Measurements from ENCODE around the gene PLXDC1.

DNA sequence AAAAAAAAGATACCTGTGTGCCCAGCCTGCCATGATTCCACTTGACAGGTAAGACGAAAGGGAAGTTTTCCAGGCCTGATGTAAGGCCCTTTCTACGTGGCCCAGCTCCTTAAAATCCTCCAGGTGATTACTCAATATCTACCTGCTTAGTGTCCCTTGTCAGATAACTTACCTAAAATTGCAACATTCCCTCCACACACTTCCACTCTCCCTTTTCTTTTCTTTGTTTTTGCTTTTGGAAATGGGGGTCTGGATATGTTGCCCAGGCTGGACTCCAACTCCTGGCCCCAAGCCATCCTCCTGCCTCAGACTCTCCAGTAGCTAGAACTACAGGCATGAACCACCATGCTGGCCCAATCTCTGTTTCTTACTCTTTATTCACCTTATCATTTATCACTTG, 7.2 kb upstream of the PLXDC1 start:
- TF ChIP-seq, protein P1, sequence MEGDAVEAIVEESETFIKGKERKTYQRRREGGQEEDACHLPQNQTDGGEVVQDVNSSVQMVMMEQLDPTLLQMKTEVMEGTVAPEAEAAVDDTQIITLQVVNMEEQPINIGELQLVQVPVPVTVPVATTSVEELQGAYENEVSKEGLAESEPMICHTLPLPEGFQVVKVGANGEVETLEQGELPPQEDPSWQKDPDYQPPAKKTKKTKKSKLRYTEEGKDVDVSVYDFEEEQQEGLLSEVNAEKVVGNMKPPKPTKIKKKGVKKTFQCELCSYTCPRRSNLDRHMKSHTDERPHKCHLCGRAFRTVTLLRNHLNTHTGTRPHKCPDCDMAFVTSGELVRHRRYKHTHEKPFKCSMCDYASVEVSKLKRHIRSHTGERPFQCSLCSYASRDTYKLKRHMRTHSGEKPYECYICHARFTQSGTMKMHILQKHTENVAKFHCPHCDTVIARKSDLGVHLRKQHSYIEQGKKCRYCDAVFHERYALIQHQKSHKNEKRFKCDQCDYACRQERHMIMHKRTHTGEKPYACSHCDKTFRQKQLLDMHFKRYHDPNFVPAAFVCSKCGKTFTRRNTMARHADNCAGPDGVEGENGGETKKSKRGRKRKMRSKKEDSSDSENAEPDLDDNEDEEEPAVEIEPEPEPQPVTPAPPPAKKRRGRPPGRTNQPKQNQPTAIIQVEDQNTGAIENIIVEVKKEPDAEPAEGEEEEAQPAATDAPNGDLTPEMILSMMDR (IDR thresholded peaks at IDR 0.05), result no peak
- TF ChIP-seq POLR2A (IDR thresholded peaks at IDR 0.05), result no peak
